Stimulated activated CD4-positive, alpha-beta T cell treated with anti-CD3 and anti-CD28 coated beads, Interleukin-1b, Interleukin-23, amount 100 ng/mL, for 1 hour (primary cell): ENCODE measurements around the gene APH1A.
"Not testable (repeated sequence)": the region's sequence is repeated elsewhere in the genome, so short reads cannot be mapped to it uniquely, and the experiment has no call there.

ENCODE experiments used
- DNase-seq, 2 donors: peaks; one replicate each; pipeline ENCODE4 v3.0.0-alpha.2; 2020; ENCODE audit warnings: low read depth in 2 of 2

Gene APH1A

GRCh38 chr1:150268340-150268704, 494 bp downstream of the APH1A start:
- no peak for DNase-seq

GRCh38 chr1:150267896-150268295, 920 bp downstream of the APH1A start:
- DNase-seq, result no peak

- DNase-seq, result no peak
Measured at GRCh38 chr1:150263549-150263948, 5.3 kb downstream of the APH1A start.

GRCh38 chr1:150262388-150263320, 6.2 kb downstream of the APH1A start:
- DNase-seq, result no peak

GRCh38 chr1:150261367-150261766, 7.4 kb downstream of the APH1A start:
- no peak for DNase-seq

- DNase-seq, result no peak
Measured at GRCh38 chr1:150259758-150260669, 8.8 kb downstream of the APH1A start.

- no peak for DNase-seq
Measured at GRCh38 chr1:150259217-150259616, 9.6 kb downstream of the APH1A start.

GRCh38 chr1:150257624-150258585, 10.9 kb downstream of the APH1A start, which contains the start of gene CA14:
TSS of gene CA14 (plus strand) at chr1:150257774. CDS start at chr1:150258129, 355 bp downstream.
- DNase-seq, result no peak

- DNase-seq, result no peak
Measured at GRCh38 chr1:150256554-150257341, 12.1 kb downstream of the APH1A start.

- no peak for DNase-seq
Measured at GRCh38 chr1:150256198-150256553, 12.6 kb downstream of the APH1A start.

GRCh38 chr1:150249936-150250335, 18.9 kb downstream of the APH1A start:
- DNase-seq, result no peak

- no peak for DNase-seq
Measured at GRCh38 chr1:150243003-150243402, 25.8 kb downstream of the APH1A start.

GRCh38 chr1:150237746-150238145, 31.1 kb downstream of the APH1A start:
- DNase-seq, result no peak

GRCh38 chr1:150237176-150237575, 31.6 kb downstream of the APH1A start:
- DNase-seq, result not testable (repeated sequence)

- DNase-seq, result no peak
Measured at GRCh38 chr1:150236614-150237100, 32.2 kb downstream of the APH1A start.

GRCh38 chr1:150235852-150236613, 32.8 kb downstream of the APH1A start, which contains the start of gene ANP32E:
TSS of gene ANP32E (minus strand) at chr1:150236112. CDS start at chr1:150235786, 326 bp downstream.
- peak; percentile 74 to 88 for DNase-seq

- peak in 1 of 2 donors; percentile 3 for DNase-seq
Measured at GRCh38 chr1:150235294-150235851, 33.4 kb downstream of the APH1A start.

- DNase-seq, result peak; percentile 81 to 84
Measured at GRCh38 chr1:150234566-150235293, 34.1 kb downstream of the APH1A start.

GRCh38 chr1:150234309-150234565, 34.6 kb downstream of the APH1A start:
- DNase-seq, result no peak
